GM23248 (cell line): ENCODE data around the gene NUP93. TPM values are rescaled to one million over a fixed set of nuclear protein-coding genes. Genes with fewer than 3 reads are reported as not detected.
"Not testable (repeated sequence)": the region's sequence is repeated elsewhere in the genome, so short reads cannot be mapped to it uniquely, and the experiment has no call there.

ENCODE experiments used
- DNase-seq: peaks from one replicate; pipeline ENCODE4 v3.0.0-alpha.2; 2015
- H2AFZ ChIP-seq: fragments of 200-600 bp; sonication (generic); 2 replicates; pipeline ENCODE4 v1.6.1; 2016; ENCODE audit warnings: antibody characterized with exemption
- H3F3A ChIP-seq: fragments of 200-600 bp; sonication (generic); 2 replicates; pipeline ENCODE4 v1.6.1; 2016; ENCODE audit warnings: mild to moderate bottlenecking, antibody characterized with exemption, mixed run types; ENCODE audit not compliant: insufficient read depth
- H3K27ac ChIP-seq: fragments of 200-600 bp; sonication (generic); 2 replicates; pipeline ENCODE4 v1.5.1; 2016; ENCODE audit warnings: mild to moderate bottlenecking
- H3K27me3 ChIP-seq: fragments of 200-600 bp; sonication (generic); replicated peaks from 2 replicates; pipeline ENCODE4 v1.6.1; 2016; ENCODE audit warnings: mild to moderate bottlenecking; ENCODE audit not compliant: insufficient read depth
- H3K36me3 ChIP-seq: fragments of 200-600 bp; sonication (generic); 2 replicates; pipeline ENCODE4 v1.6.1; 2016; ENCODE audit warnings: low read depth, mild to moderate bottlenecking
- H3K4me1 ChIP-seq: fragments of 200-600 bp; sonication (generic); 2 replicates; pipeline ENCODE4 v1.6.1; 2016; ENCODE audit warnings: mild to moderate bottlenecking; ENCODE audit not compliant: insufficient read depth
- H3K4me2 ChIP-seq: fragments of 200-600 bp; sonication (generic); one replicate; pipeline ENCODE4 v1.6.1; 2016; ENCODE audit warnings: mild to moderate bottlenecking; ENCODE audit not compliant: unreplicated experiment
- H3K4me3 ChIP-seq: fragments of 200-600 bp; sonication (generic); 2 replicates; pipeline ENCODE4 v1.5.1; 2016; ENCODE audit warnings: mild to moderate bottlenecking
- H3K79me2 ChIP-seq: fragments of 200-600 bp; sonication (generic); 2 replicates; pipeline ENCODE4 v1.6.1; 2016; ENCODE audit warnings: mild to moderate bottlenecking; ENCODE audit not compliant: insufficient read depth
- H3K9ac ChIP-seq: fragments of 200-600 bp; sonication (generic); 2 replicates; pipeline ENCODE4 v1.6.1; 2016; ENCODE audit warnings: mild to moderate bottlenecking
- H3K9me2 ChIP-seq: fragments of 200-600 bp; sonication (generic); 2 replicates; pipeline ENCODE4 v1.6.1; 2016; ENCODE audit warnings: mixed run types, mild to moderate bottlenecking, moderate library complexity; ENCODE audit not compliant: insufficient read depth
- H3K9me3 ChIP-seq: fragments of 200-600 bp; sonication (generic); one replicate; pipeline ENCODE4 v1.6.1; 2017; ENCODE audit warnings: low read depth
- H4K20me1 ChIP-seq: fragments of 200-600 bp; sonication (generic); 2 replicates; pipeline ENCODE4 v1.6.0; 2016; ENCODE audit not compliant: insufficient read depth
- EZH2 ChIP-seq: fragments of 200-600 bp; sonication (generic); IDR thresholded peaks from 2 replicates; pipeline ENCODE4 v1.6.1; 2018; ENCODE audit warnings: antibody characterized with exemption, mild to moderate bottlenecking; ENCODE audit not compliant: insufficient read depth, poor library complexity, severe bottlenecking
- EZH2phosphoT487 ChIP-seq: fragments of 200-600 bp; sonication (generic); IDR thresholded peaks from 2 replicates; pipeline ENCODE4 v1.6.1; 2018; ENCODE audit warnings: antibody characterized with exemption, moderate library complexity, mild to moderate bottlenecking, low read depth; ENCODE audit not compliant: insufficient read depth
- WGBS, 2 experiments: methylation state at CpG; one replicate each; pipeline ENCODE4 v1.1.6; 2015 to 2017; ENCODE audit warnings: low lambda C conversion rate in 2 of 2, low coverage in 1 of 2; ENCODE audit errors: missing lambda C conversion rate in 2 of 2; 5-methylcytosine and 5-hydroxymethylcytosine counted together
- in situ Hi-C: fragments of 300-500 bp; cut with MboI; formaldehyde crosslinking; loops from 2 replicates; pipeline ENCODE4 v1.15.0; 2020
- polyA plus RNA-seq: library from polyadenylated mRNA; unstranded; fragments of >200 nt; fragmentation: Nextera tagmentation; extraction: Ambion mirVana; gene quantifications from 2 replicates; pipeline ENCODE4 v1.2.1, GENCODE V29; 2016
- total RNA-seq: library from RNA; depleted of rRNA; stranded (reverse); fragments of >200 nt; shearing (Covaris generic); gene quantifications from 2 replicates; pipeline ENCODE4 v1.2.3, GENCODE V29; 2014

NUP93 gene
- total and polyA plus RNA-seq, 2 experiments from 2014 or later = 47.1 to 51.2 TPM

GRCh38 chr16:56710181-56710737, 19.7 kb upstream of the NUP93 start:
- Histone ChIP-seq H4K20me1 (no peaks in the 10 kb centered on the region), H3K27me3 (no peaks in the 10 kb centered on the region), H3K4me2 (no peak overlapping the region), H3K9ac (no peak overlapping the region), H3K9me3 (no peaks in the 10 kb centered on the region), H3K4me3 (no peak overlapping the region), H3K4me1 (no peaks in the 10 kb centered on the region), H3F3A (no peaks in the 10 kb centered on the region), H3K9me2 (no peaks in the 10 kb centered on the region), H3K36me3 (no peaks in the 10 kb centered on the region), H3K27ac (no peak overlapping the region), H2AFZ (no peak overlapping the region), H3K79me2 (no peaks in the 10 kb centered on the region)
- 91 to 95% methylated on average over 3 of the region's 3 CpGs for WGBS, 2 experiments
- no peak for DNase-seq
- in situ Hi-C loops = no loop called here
- TF ChIP-seq EZH2phosphoT487 (no peak), EZH2 (no peak)

DNA sequence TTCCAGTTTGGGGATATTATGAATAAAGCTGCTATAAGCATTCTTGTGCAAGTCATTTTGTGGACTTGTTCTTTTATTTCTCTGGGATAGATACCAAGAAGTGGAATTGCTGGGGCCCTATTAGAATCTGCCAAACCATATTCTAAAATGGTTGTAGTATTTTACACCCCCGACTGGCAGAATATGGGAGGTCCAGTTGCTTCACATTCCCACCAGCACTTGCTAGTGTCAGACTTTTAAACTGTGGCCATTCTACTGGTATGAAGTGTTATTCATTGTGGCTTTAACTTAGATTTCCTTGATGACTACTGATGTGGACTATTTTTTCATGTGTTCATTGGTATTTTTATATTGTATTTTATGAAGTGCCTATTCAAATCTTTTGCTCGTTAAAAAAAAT, 18.1 kb upstream of the NUP93 start:
- in situ Hi-C loops = no loop called here
- H3K27me3 ChIP-seq = no peaks in the 10 kb centered on the region
- H2AFZ ChIP-seq = no peak overlapping the region
- H3F3A ChIP-seq = no peaks in the 10 kb centered on the region
- H3K9me2 ChIP-seq = no peaks in the 10 kb centered on the region
- H3K79me2 ChIP-seq = no peaks in the 10 kb centered on the region
- no peaks in the 10 kb centered on the region for H3K9me3 ChIP-seq
- no peaks in the 10 kb centered on the region for H4K20me1 ChIP-seq
- DNase-seq = peak; percentile 31
- H3K4me2 ChIP-seq = no peak overlapping the region
- H3K4me1 ChIP-seq = no peaks in the 10 kb centered on the region
- H3K4me3 ChIP-seq = no peak overlapping the region
- no peak overlapping the region for H3K27ac ChIP-seq
- no peak overlapping the region for H3K9ac ChIP-seq
- TF ChIP-seq EZH2 (no peak), EZH2phosphoT487 (no peak)
- no peaks in the 10 kb centered on the region for H3K36me3 ChIP-seq
- WGBS, 2 experiments = 88 to 92% methylated on average over 2 of the region's 2 CpGs

DNA sequence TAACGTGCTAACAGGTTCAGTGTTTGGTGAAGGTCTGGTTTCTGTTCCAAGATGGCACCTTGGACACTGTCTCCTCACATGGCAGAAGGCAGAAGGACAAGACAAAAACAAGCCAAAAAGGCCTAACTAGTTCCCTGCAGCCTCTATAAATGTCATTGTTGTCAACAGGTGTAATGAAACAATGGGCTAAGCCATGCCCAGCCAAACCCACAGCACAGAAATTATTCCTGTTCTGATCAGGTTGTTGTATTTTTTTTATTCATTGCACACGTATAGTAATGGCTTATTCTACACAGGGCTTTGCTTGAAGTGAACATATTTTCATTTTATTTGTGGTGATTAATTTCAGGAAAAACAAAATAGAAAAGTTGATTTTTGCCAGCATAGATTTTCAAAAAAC, 16.1 kb upstream of the NUP93 start:
- Histone ChIP-seq H3K4me2 (no peak overlapping the region), H2AFZ (no peak overlapping the region), H3K36me3 (no peaks in the 10 kb centered on the region), H3K4me1 (no peaks in the 10 kb centered on the region), H3K27me3 (no peaks in the 10 kb centered on the region), H3K9me2 (no peaks in the 10 kb centered on the region), H3F3A (no peaks in the 10 kb centered on the region), H4K20me1 (no peaks in the 10 kb centered on the region), H3K4me3 (no peak overlapping the region), H3K9ac (no peak overlapping the region), H3K79me2 (no peaks in the 10 kb centered on the region), H3K9me3 (no peaks in the 10 kb centered on the region), H3K27ac (no peak overlapping the region)
- in situ Hi-C loops = no loop called here
- DNase-seq = no peak
- no peak for TF ChIP-seq EZH2
- no peak for TF ChIP-seq EZH2phosphoT487
- WGBS, 2 experiments = 77 to 85% methylated on average over 2 of the region's 2 CpGs

DNA sequence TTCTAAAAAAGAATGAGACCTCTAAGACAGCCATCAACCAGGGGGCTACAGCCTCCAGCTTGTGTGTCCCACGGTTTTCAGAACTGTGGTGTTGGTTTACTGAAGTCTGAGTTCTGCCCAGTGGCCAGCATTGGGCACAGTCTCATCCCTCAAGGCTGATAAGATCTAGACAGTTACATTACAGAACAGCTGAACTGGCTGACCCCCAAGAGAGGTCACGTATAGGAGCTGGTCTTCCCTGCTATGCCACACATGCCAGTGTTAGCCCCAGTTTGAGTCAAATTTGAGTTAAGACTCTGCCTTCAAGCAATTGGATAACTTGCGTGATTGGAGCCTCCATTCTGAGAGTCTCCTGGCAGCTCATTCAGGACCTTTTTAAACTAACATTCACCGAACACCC, 14.8 kb upstream of the NUP93 start:
- H3K9ac ChIP-seq = no peak overlapping the region
- no peak for TF ChIP-seq EZH2
- no peak for TF ChIP-seq EZH2phosphoT487
- no peaks in the 10 kb centered on the region for H3K9me2 ChIP-seq
- no peak overlapping the region for H2AFZ ChIP-seq
- no peaks in the 10 kb centered on the region for H4K20me1 ChIP-seq
- in situ Hi-C loops = no loop called here
- DNase-seq = no peak
- no peak overlapping the region for H3K4me2 ChIP-seq
- H3F3A ChIP-seq = no peaks in the 10 kb centered on the region
- no peaks in the 10 kb centered on the region for H3K36me3 ChIP-seq
- H3K79me2 ChIP-seq = no peaks in the 10 kb centered on the region
- H3K27me3 ChIP-seq = no peaks in the 10 kb centered on the region; the same call in 1 of the 2 replicates
- no peaks in the 10 kb centered on the region for H3K4me1 ChIP-seq
- H3K27ac ChIP-seq = no peak overlapping the region
- 77 to 81% methylated on average over 4 of the region's 4 CpGs for WGBS, 2 experiments
- no peaks in the 10 kb centered on the region for H3K9me3 ChIP-seq
- H3K4me3 ChIP-seq = no peak overlapping the region

DNA sequence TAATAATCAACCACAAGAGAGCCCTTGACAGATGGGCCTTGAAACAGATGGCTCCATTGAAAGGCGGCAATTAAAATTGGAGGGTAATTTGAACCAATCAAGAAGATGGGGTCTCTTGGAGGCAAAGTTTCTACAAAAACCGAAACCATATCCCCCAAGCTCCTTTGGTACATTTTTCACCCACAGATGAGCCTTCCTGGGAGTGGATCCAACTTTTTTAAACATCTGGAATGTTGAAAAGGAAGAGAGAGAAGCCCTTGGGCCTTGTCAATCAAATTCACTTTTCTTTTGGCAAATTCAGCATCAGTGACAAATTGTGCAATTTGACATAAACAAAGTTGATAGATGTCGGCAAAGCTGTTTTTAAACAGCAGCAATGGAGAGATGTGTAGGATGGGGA, 13.2 kb upstream of the NUP93 start:
- in situ Hi-C loops = no loop called here
- Histone ChIP-seq H3K9ac (no peak overlapping the region), H3K4me1 (no peaks in the 10 kb centered on the region), H3K4me2 (no peak overlapping the region), H3K36me3 (no peaks in the 10 kb centered on the region), H3K79me2 (no peaks in the 10 kb centered on the region), H3K9me3 (no peaks in the 10 kb centered on the region), H2AFZ (no peak overlapping the region), H4K20me1 (no peaks in the 10 kb centered on the region), H3K27ac (no peak overlapping the region), H3K4me3 (no peak overlapping the region), H3F3A (no peaks in the 10 kb centered on the region), H3K9me2 (no peaks in the 10 kb centered on the region), H3K27me3 (no peaks in the 10 kb centered on the region; the same call in 1 of the 2 replicates)
- WGBS, 2 experiments = 50 to 52% methylated on average over 3 of the region's 3 CpGs
- TF ChIP-seq EZH2phosphoT487 (no peak), EZH2 (no peak)
- DNase-seq = no peak

GRCh38 chr16:56717532-56717931, 12.4 kb upstream of the NUP93 start:
- H3K4me1 ChIP-seq, H3K9ac ChIP-seq, H3K4me2 ChIP-seq, H3K27me3 ChIP-seq, H2AFZ ChIP-seq, H3K27ac ChIP-seq, H3F3A ChIP-seq, H3K4me3 ChIP-seq, DNase-seq, H4K20me1 ChIP-seq, H3K9me3 ChIP-seq, H3K9me2 ChIP-seq, in situ Hi-C loops, H3K36me3 ChIP-seq, H3K79me2 ChIP-seq: not testable (repeated sequence)
- WGBS, 2 experiments = 89 to 91% methylated on average over 2 of the region's 2 CpGs
